ENCODE data around the gene ARHGAP10.
"Not testable (repeated sequence)": the region's sequence is repeated elsewhere in the genome, so short reads cannot be mapped to it uniquely, and the experiment has no call there.

ARHGAP10 gene

DNA sequence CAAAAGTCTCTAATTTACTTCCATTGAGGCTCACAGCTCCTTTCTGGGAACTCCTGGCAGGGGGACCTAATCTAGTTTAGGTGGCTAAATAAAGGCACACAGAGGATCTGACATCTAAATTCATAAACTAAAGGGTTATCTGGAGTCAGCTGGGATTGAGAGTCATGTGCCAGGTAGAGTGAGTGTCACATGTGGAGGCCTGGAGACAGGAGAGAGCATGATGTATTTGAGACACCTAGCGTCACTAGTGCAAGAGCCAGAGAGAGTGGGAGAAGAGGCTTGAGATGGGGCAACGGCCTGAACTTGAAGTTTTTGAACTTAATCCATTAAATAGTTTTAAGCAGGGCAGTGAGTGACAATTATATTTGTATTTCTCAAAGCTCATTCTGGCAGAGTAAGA lies 152.6 kb downstream of the ARHGAP10 start:
- TF ChIP-seq, protein P1, sequence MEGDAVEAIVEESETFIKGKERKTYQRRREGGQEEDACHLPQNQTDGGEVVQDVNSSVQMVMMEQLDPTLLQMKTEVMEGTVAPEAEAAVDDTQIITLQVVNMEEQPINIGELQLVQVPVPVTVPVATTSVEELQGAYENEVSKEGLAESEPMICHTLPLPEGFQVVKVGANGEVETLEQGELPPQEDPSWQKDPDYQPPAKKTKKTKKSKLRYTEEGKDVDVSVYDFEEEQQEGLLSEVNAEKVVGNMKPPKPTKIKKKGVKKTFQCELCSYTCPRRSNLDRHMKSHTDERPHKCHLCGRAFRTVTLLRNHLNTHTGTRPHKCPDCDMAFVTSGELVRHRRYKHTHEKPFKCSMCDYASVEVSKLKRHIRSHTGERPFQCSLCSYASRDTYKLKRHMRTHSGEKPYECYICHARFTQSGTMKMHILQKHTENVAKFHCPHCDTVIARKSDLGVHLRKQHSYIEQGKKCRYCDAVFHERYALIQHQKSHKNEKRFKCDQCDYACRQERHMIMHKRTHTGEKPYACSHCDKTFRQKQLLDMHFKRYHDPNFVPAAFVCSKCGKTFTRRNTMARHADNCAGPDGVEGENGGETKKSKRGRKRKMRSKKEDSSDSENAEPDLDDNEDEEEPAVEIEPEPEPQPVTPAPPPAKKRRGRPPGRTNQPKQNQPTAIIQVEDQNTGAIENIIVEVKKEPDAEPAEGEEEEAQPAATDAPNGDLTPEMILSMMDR (IDR thresholded peaks at IDR 0.05; ENCODE audit: insufficient read depth, low read depth, low read length, missing control alignments), result no peak
- no peak for DNase-seq (ENCODE audit: low read depth)
- H3K4me3 ChIP-seq (ENCODE audit: low read depth, low read length), result no peak overlapping the region

DNA sequence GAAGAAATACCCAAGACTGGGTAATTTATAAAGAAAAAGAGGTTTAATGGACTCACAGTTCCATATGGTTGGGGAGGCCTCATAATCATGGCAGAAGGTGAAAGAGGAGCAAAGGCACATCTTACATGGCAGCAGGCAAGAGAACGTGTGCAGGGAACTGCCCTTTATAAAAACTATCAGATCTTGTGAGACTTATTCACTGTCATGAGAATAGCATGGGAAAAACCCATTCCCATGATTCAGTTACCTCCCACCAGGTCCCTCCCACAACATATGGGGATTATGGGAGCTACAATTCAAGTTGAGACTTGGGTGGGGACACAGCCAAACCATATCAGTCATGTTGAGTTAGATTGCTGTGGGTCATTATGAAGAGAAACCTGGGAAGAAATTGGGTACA lies 153.3 kb downstream of the ARHGAP10 start:
- not testable (repeated sequence) for DNase-seq (ENCODE audit: low read depth); H3K4me3 ChIP-seq (ENCODE audit: low read depth, low read length)

DNA sequence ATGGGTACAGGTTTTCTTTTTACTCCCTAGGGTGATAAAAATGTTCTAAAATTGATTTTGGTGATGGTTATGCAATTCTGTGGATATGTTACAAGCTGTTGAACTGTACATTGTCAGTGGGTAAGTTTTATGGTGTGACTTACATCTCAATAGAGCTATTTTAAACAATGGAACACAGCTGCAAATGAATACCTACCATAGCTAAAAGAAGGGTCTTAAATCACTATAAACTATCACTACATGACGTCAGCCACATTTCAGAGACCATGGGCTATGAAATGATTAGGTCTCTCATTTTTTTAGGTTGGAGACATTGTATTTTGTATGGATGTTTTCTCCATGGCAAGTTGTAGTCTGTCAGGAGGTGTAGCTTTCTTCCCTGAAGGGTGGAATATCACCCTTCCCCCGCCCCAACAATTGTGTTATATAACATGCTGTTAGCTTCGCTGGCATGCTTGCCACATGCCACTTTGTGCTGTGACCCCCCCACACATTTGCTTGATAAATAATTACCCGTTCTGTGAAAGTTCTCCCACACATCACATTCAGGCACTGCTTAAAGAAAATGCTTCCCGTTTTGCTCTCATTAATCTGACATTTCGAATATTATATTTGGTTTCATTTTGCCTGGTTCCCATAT lies 159.7 kb downstream of the ARHGAP10 start:
- DNase-seq (ENCODE audit: low read depth), result no peak
- H3K4me3 ChIP-seq (ENCODE audit: low read depth, low read length), result no peak overlapping the region
- TF ChIP-seq, protein P1 (IDR thresholded peaks at IDR 0.05; ENCODE audit: insufficient read depth, low read depth, low read length, missing control alignments), result no peak

DNA sequence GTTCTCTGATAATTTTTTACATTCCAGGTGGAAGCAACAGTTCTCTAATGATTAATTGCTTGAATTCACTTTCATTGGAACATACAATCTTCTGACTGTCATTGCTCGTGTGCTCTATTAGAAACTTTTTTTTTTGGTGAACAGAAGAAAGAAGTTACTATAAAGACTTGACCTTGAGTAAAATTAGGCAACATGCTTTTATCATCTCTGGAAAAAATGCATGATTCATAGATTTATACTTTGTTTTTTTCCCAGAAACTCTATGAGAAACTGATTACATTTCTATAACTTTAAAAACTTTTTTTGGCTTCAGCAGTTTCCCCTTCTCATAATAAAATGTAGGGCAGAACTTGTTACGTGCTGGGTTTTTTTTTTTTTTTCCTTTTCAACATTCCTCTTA lies 167.6 kb downstream of the ARHGAP10 start:
- no peak for DNase-seq (ENCODE audit: low read depth)
- TF ChIP-seq, protein P1 (IDR thresholded peaks at IDR 0.05; ENCODE audit: insufficient read depth, low read depth, low read length, missing control alignments), result no peak

DNA sequence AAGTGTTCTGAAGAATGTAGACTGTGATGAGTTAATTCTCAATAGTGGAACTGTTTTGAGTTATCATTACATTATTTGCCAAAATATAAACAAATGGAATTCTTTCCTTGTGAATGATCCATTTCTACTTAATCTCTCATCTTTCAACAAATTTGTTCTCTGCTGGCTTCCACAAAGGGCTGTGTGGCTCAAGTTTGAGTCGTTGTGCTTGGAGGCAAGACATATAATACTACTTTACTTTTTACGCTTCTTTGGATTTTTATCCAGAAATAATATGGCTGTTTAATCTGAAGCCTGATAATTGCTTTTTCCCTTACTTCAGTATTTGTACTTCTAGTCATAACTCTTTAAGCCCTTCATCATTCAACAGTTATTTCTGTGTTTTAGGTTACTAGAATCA lies 169.5 kb downstream of the ARHGAP10 start:
- no peak overlapping the region for H3K4me3 ChIP-seq (ENCODE audit: low read depth, low read length)
- TF ChIP-seq, protein P1 (IDR thresholded peaks at IDR 0.05; ENCODE audit: insufficient read depth, low read depth, low read length, missing control alignments), result no peak
- no peak for DNase-seq (ENCODE audit: low read depth)

More for the DNA sequence above, 167.6 kb downstream of the ARHGAP10 start:
- H3K4me3 ChIP-seq (ENCODE audit: low read depth, low read length), result no peak overlapping the region

DNA sequence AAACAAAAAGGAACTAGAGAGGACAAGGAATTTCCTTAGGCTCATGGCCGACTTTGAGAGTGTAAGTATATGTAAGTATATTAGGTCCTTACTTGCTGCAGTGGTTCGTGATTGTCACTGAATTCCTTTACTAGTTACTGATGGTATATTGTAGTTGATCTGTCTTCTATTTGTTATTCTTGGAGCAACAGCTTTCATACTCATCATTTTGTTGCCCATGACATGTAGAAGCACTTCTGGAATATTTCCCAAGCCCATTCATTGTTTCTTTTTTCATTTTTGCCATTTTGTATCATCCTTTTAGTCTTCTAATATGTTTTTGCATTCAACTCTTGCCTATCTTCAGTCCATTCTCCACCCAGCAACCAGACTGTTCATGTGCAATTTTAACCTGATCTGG lies 170.0 kb downstream of the ARHGAP10 start:
- TF ChIP-seq, protein P1 (IDR thresholded peaks at IDR 0.05; ENCODE audit: insufficient read depth, low read depth, low read length, missing control alignments), result no peak
- no peak overlapping the region for H3K4me3 ChIP-seq (ENCODE audit: low read depth, low read length)
- DNase-seq (ENCODE audit: low read depth), result no peak

DNA sequence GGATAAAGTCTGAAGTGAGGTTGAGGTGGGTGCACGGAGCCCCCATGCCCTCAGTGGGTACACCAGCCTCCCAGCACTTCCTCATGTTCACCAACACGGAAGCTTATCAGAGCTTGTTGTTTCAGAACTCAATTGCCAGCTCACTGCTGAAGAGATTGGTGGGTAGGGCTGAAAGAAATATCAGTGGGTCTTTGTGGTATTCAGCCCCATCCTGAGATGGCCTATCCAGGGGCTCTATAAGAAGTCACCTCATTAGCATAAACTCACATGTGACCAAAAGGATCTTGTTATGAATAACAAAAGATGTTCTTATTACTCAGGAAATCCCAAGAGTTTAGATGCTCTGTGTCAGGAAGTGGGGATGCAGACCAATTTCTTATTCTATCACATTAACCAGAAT lies 177.3 kb downstream of the ARHGAP10 start:
- TF ChIP-seq, protein P1 (IDR thresholded peaks at IDR 0.05; ENCODE audit: insufficient read depth, low read depth, low read length, missing control alignments), result no peak
- no peak for DNase-seq (ENCODE audit: low read depth)
- no peak overlapping the region for H3K4me3 ChIP-seq (ENCODE audit: low read depth, low read length)

All from GM12865 (cell line).